ENCODE data around the gene MDH2.
"Not testable (repeated sequence)": the region's sequence is repeated elsewhere in the genome, so short reads cannot be mapped to it uniquely, and the experiment has no call there.

The MDH2 gene

GRCh38 chr7:76080204-76080603, 32.3 kb downstream of the MDH2 start:
- no peaks in the 10 kb centered on the region for H3K79me1 ChIP-seq (ENCODE audit: low read depth, low read length)
- no peaks in the 10 kb centered on the region for H3K9me3 ChIP-seq (replicated peaks in 1 of 2; ENCODE audit: control insufficient read depth in 2 of 2, insufficient read depth in 1 of 2, low read depth in 1 of 2, low read length in 2 of 2)
- no peak overlapping the region for H3K4me3 ChIP-seq (ENCODE audit: low read length in 2 of 2)
- no peak overlapping the region for H2BK120ac ChIP-seq (ENCODE audit: low read depth, low read length)
- H2BK15ac ChIP-seq (ENCODE audit: low read length): no peak overlapping the region
- H3K18ac ChIP-seq (ENCODE audit: low read length): no peak overlapping the region
- no peak overlapping the region for H4K8ac ChIP-seq (ENCODE audit: low read depth, low read length)
- H3K4me1 ChIP-seq (ENCODE audit: control insufficient read depth in 2 of 2, insufficient read depth in 1 of 2, low read depth in 1 of 2, low read length in 2 of 2): no peaks in the 10 kb centered on the region
- DNase-seq (ENCODE audit: low spot score): no peak
- H3K14ac ChIP-seq (ENCODE audit: low read length): no peak overlapping the region
- no peak overlapping the region for H3K4me2 ChIP-seq (ENCODE audit: insufficient read depth, low read length, poor library complexity, severe bottlenecking)
- no CpG with 5 or more reads among the region's 5 CpGs for WGBS, 2 donors (ENCODE audit: extremely low coverage in 2 of 2, insufficient read length in 2 of 2, insufficient replicate concordance in 1 of 2)
- H4K91ac ChIP-seq (ENCODE audit: low read depth, low read length, poor library complexity): no peak overlapping the region
- H2BK12ac ChIP-seq (ENCODE audit: low read length): no peak overlapping the region
- no peaks in the 10 kb centered on the region for H3K36me3 ChIP-seq (replicated peaks in 1 of 2; ENCODE audit: control insufficient read depth in 2 of 2, insufficient read depth in 2 of 2, low read length in 2 of 2)
- no peak overlapping the region for H2BK5ac ChIP-seq (ENCODE audit: low read length)
- no peak overlapping the region for H2AK5ac ChIP-seq (ENCODE audit: low read depth, low read length)
- no peak overlapping the region for H3K27ac ChIP-seq (replicated peaks; ENCODE audit: low read length)
- no peak overlapping the region for H3K23ac ChIP-seq (ENCODE audit: low read depth, low read length, poor library complexity)
- H3K27me3 ChIP-seq (ENCODE audit: control insufficient read depth in 3 of 3, insufficient read depth in 3 of 3, low read depth in 1 of 3, low read length in 3 of 3): no peaks in the 10 kb centered on the region
- H3K4ac ChIP-seq (ENCODE audit: low read length): no peak overlapping the region
- H2AFZ ChIP-seq (ENCODE audit: low read length): no peak overlapping the region
- no peak overlapping the region for H3K9ac ChIP-seq (ENCODE audit: low read depth, low read length, poor library complexity)

GRCh38 chr7:76084115-76084514, 36.2 kb downstream of the MDH2 start:
- H2AK5ac ChIP-seq (ENCODE audit: low read depth, low read length); H3K4me2 ChIP-seq (ENCODE audit: insufficient read depth, low read length, poor library complexity, severe bottlenecking); H4K8ac ChIP-seq (ENCODE audit: low read depth, low read length); H2BK15ac ChIP-seq (ENCODE audit: low read length); H3K9ac ChIP-seq (ENCODE audit: low read depth, low read length, poor library complexity); H2BK5ac ChIP-seq (ENCODE audit: low read length); H2BK12ac ChIP-seq (ENCODE audit: low read length); H3K4ac ChIP-seq (ENCODE audit: low read length); H4K91ac ChIP-seq (ENCODE audit: low read depth, low read length, poor library complexity); H2AFZ ChIP-seq (ENCODE audit: low read length); H3K27ac ChIP-seq (replicated peaks; ENCODE audit: low read length); DNase-seq (ENCODE audit: low spot score); H3K4me1 ChIP-seq (ENCODE audit: control insufficient read depth in 2 of 2, insufficient read depth in 1 of 2, low read depth in 1 of 2, low read length in 2 of 2); H3K36me3 ChIP-seq (replicated peaks in 1 of 2; ENCODE audit: control insufficient read depth in 2 of 2, insufficient read depth in 2 of 2, low read length in 2 of 2); H3K4me3 ChIP-seq (ENCODE audit: low read length in 2 of 2); H3K14ac ChIP-seq (ENCODE audit: low read length); H3K27me3 ChIP-seq (ENCODE audit: control insufficient read depth in 3 of 3, insufficient read depth in 3 of 3, low read depth in 1 of 3, low read length in 3 of 3); H3K23ac ChIP-seq (ENCODE audit: low read depth, low read length, poor library complexity); H3K79me1 ChIP-seq (ENCODE audit: low read depth, low read length); H3K9me3 ChIP-seq (replicated peaks in 1 of 2; ENCODE audit: control insufficient read depth in 2 of 2, insufficient read depth in 1 of 2, low read depth in 1 of 2, low read length in 2 of 2); H3K18ac ChIP-seq (ENCODE audit: low read length); H2BK120ac ChIP-seq (ENCODE audit: low read depth, low read length): not testable (repeated sequence)
- WGBS, 2 donors (ENCODE audit: extremely low coverage in 2 of 2, insufficient read length in 2 of 2, insufficient replicate concordance in 1 of 2): no CpG with 5 or more reads among the region's 2 CpGs

- no peak overlapping the region for H4K8ac ChIP-seq (ENCODE audit: low read depth, low read length)
- H3K4me2 ChIP-seq (ENCODE audit: insufficient read depth, low read length, poor library complexity, severe bottlenecking): no peak overlapping the region
- no peak overlapping the region for H3K18ac ChIP-seq (ENCODE audit: low read length)
- H2AK5ac ChIP-seq (ENCODE audit: low read depth, low read length): no peak overlapping the region
- no peak overlapping the region for H2BK12ac ChIP-seq (ENCODE audit: low read length)
- no peaks in the 10 kb centered on the region for H3K9me3 ChIP-seq (replicated peaks in 1 of 2; ENCODE audit: control insufficient read depth in 2 of 2, insufficient read depth in 1 of 2, low read depth in 1 of 2, low read length in 2 of 2)
- no peak overlapping the region for H3K4me3 ChIP-seq (ENCODE audit: low read length in 2 of 2)
- no peak overlapping the region for H2AFZ ChIP-seq (ENCODE audit: low read length)
- H3K14ac ChIP-seq (ENCODE audit: low read length): no peak overlapping the region
- no peak for DNase-seq (ENCODE audit: low spot score)
- no peak overlapping the region for H2BK15ac ChIP-seq (ENCODE audit: low read length)
- no peak overlapping the region for H3K9ac ChIP-seq (ENCODE audit: low read depth, low read length, poor library complexity)
- no peak overlapping the region for H4K91ac ChIP-seq (ENCODE audit: low read depth, low read length, poor library complexity)
- no peak overlapping the region for H3K4ac ChIP-seq (ENCODE audit: low read length)
- no peak overlapping the region for H3K27ac ChIP-seq (replicated peaks; ENCODE audit: low read length)
- WGBS, 2 donors (ENCODE audit: extremely low coverage in 2 of 2, insufficient read length in 2 of 2, insufficient replicate concordance in 1 of 2): no CpG with 5 or more reads among the region's 4 CpGs
- H2BK120ac ChIP-seq (ENCODE audit: low read depth, low read length): no peak overlapping the region
- no peak overlapping the region for H3K23ac ChIP-seq (ENCODE audit: low read depth, low read length, poor library complexity)
- no peak overlapping the region for H2BK5ac ChIP-seq (ENCODE audit: low read length)
- H3K79me1 ChIP-seq (ENCODE audit: low read depth, low read length): no peaks in the 10 kb centered on the region
- no peaks in the 10 kb centered on the region for H3K36me3 ChIP-seq (replicated peaks in 1 of 2; ENCODE audit: control insufficient read depth in 2 of 2, insufficient read depth in 2 of 2, low read length in 2 of 2)
- no peaks in the 10 kb centered on the region for H3K27me3 ChIP-seq (ENCODE audit: control insufficient read depth in 3 of 3, insufficient read depth in 3 of 3, low read depth in 1 of 3, low read length in 3 of 3)
- no peaks in the 10 kb centered on the region for H3K4me1 ChIP-seq (ENCODE audit: control insufficient read depth in 2 of 2, insufficient read depth in 1 of 2, low read depth in 1 of 2, low read length in 2 of 2)
Observed at GRCh38 chr7:76086070-76086469, 38.2 kb downstream of the MDH2 start.

GRCh38 chr7:76087362-76087791, 39.5 kb downstream of the MDH2 start:
- H2BK120ac ChIP-seq (ENCODE audit: low read depth, low read length); DNase-seq (ENCODE audit: low spot score); H3K18ac ChIP-seq (ENCODE audit: low read length); H3K27ac ChIP-seq (replicated peaks; ENCODE audit: low read length); H3K9ac ChIP-seq (ENCODE audit: low read depth, low read length, poor library complexity); H4K91ac ChIP-seq (ENCODE audit: low read depth, low read length, poor library complexity); H3K23ac ChIP-seq (ENCODE audit: low read depth, low read length, poor library complexity); H3K36me3 ChIP-seq (replicated peaks in 1 of 2; ENCODE audit: control insufficient read depth in 2 of 2, insufficient read depth in 2 of 2, low read length in 2 of 2); H3K4ac ChIP-seq (ENCODE audit: low read length); H2BK12ac ChIP-seq (ENCODE audit: low read length); H2AFZ ChIP-seq (ENCODE audit: low read length); H2BK15ac ChIP-seq (ENCODE audit: low read length); H2BK5ac ChIP-seq (ENCODE audit: low read length); H3K14ac ChIP-seq (ENCODE audit: low read length); H3K27me3 ChIP-seq (ENCODE audit: control insufficient read depth in 3 of 3, insufficient read depth in 3 of 3, low read depth in 1 of 3, low read length in 3 of 3); H3K4me3 ChIP-seq (ENCODE audit: low read length in 2 of 2); H4K8ac ChIP-seq (ENCODE audit: low read depth, low read length); H2AK5ac ChIP-seq (ENCODE audit: low read depth, low read length); H3K4me1 ChIP-seq (ENCODE audit: control insufficient read depth in 2 of 2, insufficient read depth in 1 of 2, low read depth in 1 of 2, low read length in 2 of 2); H3K4me2 ChIP-seq (ENCODE audit: insufficient read depth, low read length, poor library complexity, severe bottlenecking); H3K9me3 ChIP-seq (replicated peaks in 1 of 2; ENCODE audit: control insufficient read depth in 2 of 2, insufficient read depth in 1 of 2, low read depth in 1 of 2, low read length in 2 of 2); H3K79me1 ChIP-seq (ENCODE audit: low read depth, low read length): not testable (repeated sequence)
- no CpG with 5 or more reads among the region's 5 CpGs for WGBS, 2 donors (ENCODE audit: extremely low coverage in 2 of 2, insufficient read length in 2 of 2, insufficient replicate concordance in 1 of 2)
